Heart left ventricle (tissue), 13 donors: Measurements from ENCODE around the gene RTBDN.
A peak's percentile ranks its signal among the peaks of the same experiment; 100 is the strongest.

Source experiments
- CTCF ChIP-seq, 12 donors: fragments of 200-600 bp; sonication (generic) in 4 of 12; IDR thresholded peaks; one replicate each; pipeline versions ENCODE4 v1.5.0 to v1.8.0; 2018 to 2022; ENCODE audit warnings: antibody characterized with exemption in 12 of 12, mild to moderate bottlenecking in 5 of 12
- POLR2A ChIP-seq, 2 donors: fragments of 450-650 bp; IDR thresholded peaks; one replicate each; pipeline ENCODE4 v1.6.1; 2017; ENCODE audit warnings: antibody characterized with exemption in 2 of 2, mild to moderate bottlenecking in 2 of 2, moderate library complexity in 2 of 2
- donor health status: ischemic (EF 13 %, LVEDD 7.1; RV severe dilation, severe dysfunction).
- donor health status: DM: no; HTN: yes; CAD: no.
- donor health status: DM: no; HTN: no; CAD: no.
- donor health status: ischemic (EF 25% LVEDD 6.9; RV normal size, moderate dysfunction).
- donor health status: ischemic (EF 25% LVEDD 5.7; RV mildly dilated, moderate dysfunction).
- donor health status: ischemic (EF 35%, LVEDD 5.7; RV mildly dilated, moderate dysfunction).
- donor health status: nonischemic (EF 11% LVEDD 7.7; RV severe dilation, severe dysfunction).
- donor health status: DM: yes; HTN: yes; CAD: no.
- donor health status: PGD.
- donor health status: ischemic (EF 29% LVEDD 5.4; RV normal size, mild dysfunction).
- donor health status: nonischemic (EF 23%, LVEDD 6.1; RV moderate dilation, normal function).

- TF ChIP-seq POLR2A (IDR thresholded peaks at IDR 0.05) (peak in 1 of 2 donors; percentile 54), CTCF (IDR thresholded peaks at IDR 0.05) (no peak)
These were observed 56.1 kb downstream of the RTBDN start for GRCh38 chr19:12778017-12778904.
